Upper lobe of left lung (tissue), 6 donors: ENCODE results near the gene WIPF2. TPM values are rescaled to one million over a fixed set of nuclear protein-coding genes. Genes with fewer than 3 reads are reported as not detected.

Source experiments
- ATAC-seq, 2 donors: fragments of 200-7000 bp; cut with Tn5 transposase; one replicate each; pipeline ENCODE4 v1.9.1; 2022; ENCODE audit warnings: mild to moderate bottlenecking in 2 of 2, moderate library complexity in 2 of 2; ENCODE audit not compliant: low FRiP score in 2 of 2
- DNase-seq, 2 donors: peaks; one replicate each; pipeline ENCODE4 v3.0.0-alpha.2; 2019 to 2020
- H3K27ac ChIP-seq, 4 donors: fragments of 200-600 bp; sonication (generic); one replicate each; pipeline ENCODE4 v1.5.1; 2016 to 2019
- H3K27me3 ChIP-seq, 4 donors: fragments of 200-600 bp; sonication (generic); one replicate each; pipeline ENCODE4 v1.5.1; 2017 to 2019
- H3K36me3 ChIP-seq, 4 donors: fragments of 200-600 bp; sonication (generic); one replicate each; pipeline ENCODE4 v1.5.1; 2016 to 2019
- H3K4me1 ChIP-seq, 4 donors: fragments of 200-600 bp; sonication (generic); one replicate each; pipeline ENCODE4 v1.5.1; 2018 to 2019
- H3K4me3 ChIP-seq, 4 donors: fragments of 200-600 bp; sonication (generic); one replicate each; pipeline ENCODE4 v1.5.1; 2017 to 2019; ENCODE audit warnings: mild to moderate bottlenecking in 2 of 4, moderate library complexity in 1 of 4
- H3K9me3 ChIP-seq, 4 donors: fragments of 200-600 bp; sonication (generic); one replicate each; pipeline ENCODE4 v1.5.1; 2018 to 2019
- EP300 ChIP-seq, 4 donors: sonication (generic); formaldehyde crosslinking; IDR thresholded peaks; one replicate each; pipeline ENCODE4 v1.5.1; 2017; ENCODE audit warnings: antibody characterized with exemption in 4 of 4, control low read depth in 2 of 4
- POLR2A ChIP-seq, 4 donors: fragments of 450-650 bp; IDR thresholded peaks; one replicate each; pipeline ENCODE4 v1.5.1; 2016 to 2017; ENCODE audit warnings: antibody characterized with exemption in 4 of 4, mild to moderate bottlenecking in 2 of 4
- POLR2AphosphoS5 ChIP-seq, 2 donors: sonication (generic); formaldehyde crosslinking; IDR thresholded peaks; one replicate each; pipeline ENCODE4 v1.5.1; 2017; ENCODE audit warnings: antibody characterized with exemption in 2 of 2
- WGBS, 2 donors: methylation state at CpG; one replicate each; pipeline ENCODE4 v1.1.5; 2017 to 2018; 5-methylcytosine and 5-hydroxymethylcytosine counted together
- total RNA-seq, 6 donors: library from RNA; depleted of rRNA in 4 of 6; stranded (reverse); fragments of >200 nt in 4 of 6; gene quantifications; one replicate each; pipeline versions ENCODE4 v1.1.0 to v1.2.1, GENCODE V29; 2016 to 2021
- TF ChIP-seq, protein P1 (sequence below), 6 experiments: fragments of 450-650 bp in 4 of 6; fragments of 200-600 bp in 2 of 6; sonication (generic) in 2 of 6; IDR thresholded peaks; one replicate each; pipeline ENCODE4 v1.5.1; 2016 to 2019; ENCODE audit warnings: antibody characterized with exemption in 6 of 6
- donor health status: DM: no; HTN: no; CAD: no; lungs with moderate emphysema.
- donor health status: DM: no; HTN: yes; CAD: no; lungs with severe emphysema.

Gene WIPF2
- total RNA-seq, 6 donors from 2014 or later: 19.9 to 39.8 (median 26.2) TPM

DNA sequence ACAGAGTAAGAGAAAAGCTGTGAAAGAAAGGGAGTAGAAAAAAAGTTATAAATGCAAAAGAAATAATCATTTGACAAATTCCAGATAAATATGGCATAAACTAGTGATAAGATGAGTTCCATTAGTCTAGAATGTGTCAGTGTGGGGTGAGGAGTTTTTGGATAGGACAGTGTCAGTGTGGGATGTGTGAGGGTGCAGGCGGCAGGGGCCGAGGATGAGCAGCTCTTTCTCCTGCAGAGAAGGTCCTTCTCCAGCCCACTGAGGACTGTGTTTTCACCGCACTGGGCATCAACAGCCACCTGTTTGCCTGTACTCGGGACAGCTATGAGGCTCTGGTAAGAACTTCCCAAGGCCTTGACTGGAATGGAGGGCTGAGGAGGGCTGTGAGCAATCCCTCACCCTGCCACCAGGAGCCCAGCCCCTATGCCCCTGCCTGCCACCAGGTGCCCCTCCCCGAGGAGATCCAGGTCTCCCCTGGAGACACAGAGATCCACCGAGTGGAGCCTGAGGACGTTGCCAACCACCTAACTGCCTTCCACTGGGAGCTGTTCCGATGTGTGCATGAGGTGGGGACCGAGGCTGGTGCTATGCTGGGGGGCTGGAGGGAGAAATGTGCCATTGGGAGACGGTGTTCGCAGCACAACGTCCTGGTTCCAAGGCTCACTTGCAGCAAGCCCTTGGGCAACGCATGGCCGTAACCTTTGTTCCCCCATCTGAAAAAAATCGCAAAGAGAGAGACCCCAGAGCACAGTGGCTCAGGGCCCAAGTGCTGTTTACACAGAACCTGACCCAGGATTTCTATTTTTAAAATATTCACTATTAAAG is 28.7 kb upstream of the WIPF2 start:
- H3K36me3 ChIP-seq: no peaks in the 10 kb centered on the region
- peak in 1 of 2 donors; percentile 4 for ATAC-seq
- peak overlapping the region in 3 of 4 donors; percentile 47 to 68 (median 67) for H3K4me3 ChIP-seq
- 72 to 79% methylated on average over 7 to 15 of the region's 15 CpGs for WGBS, 2 donors
- H3K9me3 ChIP-seq: no peaks in the 10 kb centered on the region
- no peak overlapping the region for H3K27ac ChIP-seq
- H3K4me1 ChIP-seq: peaks cover 10 to 15% (median 12%) of the 10 kb centered on the region in 4 donors
- TF ChIP-seq, protein P1, sequence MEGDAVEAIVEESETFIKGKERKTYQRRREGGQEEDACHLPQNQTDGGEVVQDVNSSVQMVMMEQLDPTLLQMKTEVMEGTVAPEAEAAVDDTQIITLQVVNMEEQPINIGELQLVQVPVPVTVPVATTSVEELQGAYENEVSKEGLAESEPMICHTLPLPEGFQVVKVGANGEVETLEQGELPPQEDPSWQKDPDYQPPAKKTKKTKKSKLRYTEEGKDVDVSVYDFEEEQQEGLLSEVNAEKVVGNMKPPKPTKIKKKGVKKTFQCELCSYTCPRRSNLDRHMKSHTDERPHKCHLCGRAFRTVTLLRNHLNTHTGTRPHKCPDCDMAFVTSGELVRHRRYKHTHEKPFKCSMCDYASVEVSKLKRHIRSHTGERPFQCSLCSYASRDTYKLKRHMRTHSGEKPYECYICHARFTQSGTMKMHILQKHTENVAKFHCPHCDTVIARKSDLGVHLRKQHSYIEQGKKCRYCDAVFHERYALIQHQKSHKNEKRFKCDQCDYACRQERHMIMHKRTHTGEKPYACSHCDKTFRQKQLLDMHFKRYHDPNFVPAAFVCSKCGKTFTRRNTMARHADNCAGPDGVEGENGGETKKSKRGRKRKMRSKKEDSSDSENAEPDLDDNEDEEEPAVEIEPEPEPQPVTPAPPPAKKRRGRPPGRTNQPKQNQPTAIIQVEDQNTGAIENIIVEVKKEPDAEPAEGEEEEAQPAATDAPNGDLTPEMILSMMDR (IDR thresholded peaks at IDR 0.05): peak in 4 of 6 experiments; percentile 10 to 37 (median 30)
- TF ChIP-seq POLR2A (IDR thresholded peaks at IDR 0.05): no peak
- H3K27me3 ChIP-seq: no peaks in the 10 kb centered on the region
- no peak for DNase-seq

GRCh38 chr17:40191237-40192208 is 27.6 kb upstream of the WIPF2 start:
- Histone ChIP-seq H3K36me3 (no peaks in the 10 kb centered on the region), H3K4me1 (peaks cover 10 to 12% (median 12%) of the 10 kb centered on the region in 4 donors), H3K27me3 (no peaks in the 10 kb centered on the region), H3K9me3 (no peaks in the 10 kb centered on the region), H3K27ac (peak overlapping the region in 3 of 4 donors; percentile 1 to 60 (median 35)), H3K4me3 (peak overlapping the region; percentile 40 to 68 (median 57))
- WGBS, 2 donors: 0 to 2% methylated on average over 39 to 40 of the region's 60 CpGs
- ATAC-seq (peak; percentile 79 to 85), DNase-seq (peak; percentile 84 to 90)
- TF ChIP-seq, protein P1 (IDR thresholded peaks at IDR 0.05): peak; percentile 43 to 73 (median 62)
- TF ChIP-seq POLR2AphosphoS5 (IDR thresholded peaks at IDR 0.05): no peak

GRCh38 chr17:40192961-40193360 is 26.1 kb upstream of the WIPF2 start:
- DNase-seq: no peak
- Histone ChIP-seq H3K4me1 (peaks cover 10 to 12% (median 12%) of the 10 kb centered on the region in 4 donors), H3K4me3 (no peak overlapping the region), H3K27me3 (no peaks in the 10 kb centered on the region), H3K36me3 (no peaks in the 10 kb centered on the region), H3K9me3 (no peaks in the 10 kb centered on the region), H3K27ac (no peak overlapping the region)
- no peak for TF ChIP-seq POLR2A (IDR thresholded peaks at IDR 0.05)
- TF ChIP-seq, protein P1 (IDR thresholded peaks at IDR 0.05): no peak
- TF ChIP-seq POLR2AphosphoS5 (IDR thresholded peaks at IDR 0.05): no peak
- TF ChIP-seq EP300 (IDR thresholded peaks at IDR 0.05): no peak
- no peak for ATAC-seq
- WGBS, 2 donors: 92 to 95% methylated on average over 2 of the region's 2 CpGs

- ATAC-seq (no peak), DNase-seq (no peak)
- H3K9me3 ChIP-seq: no peaks in the 10 kb centered on the region
- H3K27me3 ChIP-seq: no peaks in the 10 kb centered on the region
- TF ChIP-seq, protein P1 (IDR thresholded peaks at IDR 0.05): no peak
- TF ChIP-seq POLR2A (IDR thresholded peaks at IDR 0.05): no peak
- TF ChIP-seq POLR2AphosphoS5 (IDR thresholded peaks at IDR 0.05): no peak
- TF ChIP-seq EP300 (IDR thresholded peaks at IDR 0.05): no peak
- H3K4me1 ChIP-seq: peaks cover 10 to 12% (median 12%) of the 10 kb centered on the region in 4 donors
- H3K27ac ChIP-seq: no peak overlapping the region
- WGBS, 2 donors: 52 to 82% methylated on average over 2 of the region's 2 CpGs
- H3K36me3 ChIP-seq: no peaks in the 10 kb centered on the region
- no peak overlapping the region for H3K4me3 ChIP-seq
These were observed 24.3 kb upstream of the WIPF2 start for GRCh38 chr17:40194821-40195220.
